Caco-2 (cell line): ENCODE results near the gene FAM186B. TPM values are rescaled to one million over a fixed set of nuclear protein-coding genes. Genes with fewer than 3 reads are reported as not detected.

Experiments
- BruUV-seq: library from RNA; stranded (reverse); fragments of 400-500 nt; replicated peaks from 2 replicates; lab custom pipeline; 2021; lab: Mats Ljungman, UMichigan
- CTCF ChIA-PET: fragments of 300-600 bp; sonication (Branson Sonifier 250); formaldehyde crosslinking; loops from one replicate; lab custom pipeline; 2022; ENCODE audit warnings: antibody characterized with exemption; lab: Charles Lee
- POLR2A ChIA-PET: fragments of 300-600 bp; sonication (Branson Sonifier 250); formaldehyde crosslinking; loops from one replicate; lab custom pipeline; 2022; ENCODE audit warnings: antibody characterized with exemption; lab: Charles Lee
- DNase-seq, 2 experiments: peaks; one replicate each; pipeline versions ENCODE4 v3.0.0 to v3.0.0-alpha.2; 2020 to 2022
- H3K27me3 ChIP-seq: replicated peaks from 2 replicates; pipeline ENCODE4 v1.6.0; 2011; ENCODE audit warnings: low read length; ENCODE audit not compliant: control insufficient read depth, insufficient read depth
- H3K36me3 ChIP-seq: 2 replicates; pipeline ENCODE4 v1.5.1; 2011; ENCODE audit warnings: low read length; ENCODE audit not compliant: control insufficient read depth, insufficient read depth
- H3K4me1 ChIP-seq: fragments of 250-450 bp; sonication (Bioruptor Pico); 2 replicates; pipeline ENCODE4 v1.5.1; 2020; ENCODE audit warnings: mild to moderate bottlenecking
- H3K4me3 ChIP-seq: 2 replicates; pipeline ENCODE4 v1.5.1; 2011; ENCODE audit warnings: low read depth, mild to moderate bottlenecking, control low read depth, low read length
- H3K9me3 ChIP-seq: fragments of 250-450 bp; sonication (Bioruptor Pico); 2 replicates; pipeline ENCODE4 v1.5.1; 2020; ENCODE audit warnings: mild to moderate bottlenecking, moderate library complexity
- H3K27ac Mint-ChIP-seq: one replicate; pipeline ENCODE4 v1.8.0; 2022; ENCODE audit warnings: mixed read lengths; ENCODE audit not compliant: unreplicated experiment
- H3K27me3 Mint-ChIP-seq: one replicate; pipeline ENCODE4 v1.8.0; 2022; ENCODE audit warnings: mixed read lengths; ENCODE audit not compliant: insufficient read depth, unreplicated experiment
- H3K36me3 Mint-ChIP-seq: one replicate; pipeline ENCODE4 v1.8.0; 2022; ENCODE audit warnings: mild to moderate bottlenecking, mixed read lengths; ENCODE audit not compliant: insufficient read depth, unreplicated experiment
- H3K4me1 Mint-ChIP-seq: one replicate; pipeline ENCODE4 v1.8.0; 2022; ENCODE audit warnings: low read depth, mixed read lengths; ENCODE audit not compliant: unreplicated experiment
- H3K4me3 Mint-ChIP-seq: one replicate; pipeline ENCODE4 v1.8.0; 2022; ENCODE audit warnings: mild to moderate bottlenecking, moderate library complexity, mixed read lengths; ENCODE audit not compliant: unreplicated experiment
- H3K9me3 Mint-ChIP-seq: one replicate; pipeline ENCODE4 v1.8.0; 2022; ENCODE audit warnings: mixed read lengths; ENCODE audit not compliant: unreplicated experiment
- intact Hi-C: fragments of 100-400 bp; cut with micrococcal nuclease; formaldehyde crosslinking; loops from one replicate; pipeline ENCODE4 v1.10.0; 2022; ENCODE audit not compliant: unreplicated experiment
- total RNA-seq: library from RNA; stranded (reverse); gene quantifications from 2 replicates; pipeline ENCODE4 v1.2.3, GENCODE V29; 2022
- TF ChIP-seq, protein P1 (sequence below), 2 experiments: fragments of 200-600 bp in 1 of 2; IDR thresholded peaks; 1 replicate in 1 of 2; 2 replicates in 1 of 2; pipeline versions ENCODE4 v1.5.1 to v1.8.0; 2011 to 2022; ENCODE audit warnings: antibody characterized with exemption in 1 of 2, control low read depth in 1 of 2, inconsistent platforms in 1 of 2, low read depth in 1 of 2, low read length in 1 of 2, mild to moderate bottlenecking in 1 of 2, moderate library complexity in 1 of 2; ENCODE audit not compliant: insufficient read depth in 1 of 2, severe bottlenecking in 1 of 2, unreplicated experiment in 1 of 2

Gene FAM186B
- total RNA-seq, 1 experiment from 2014 or later: 2.2 TPM

DNA sequence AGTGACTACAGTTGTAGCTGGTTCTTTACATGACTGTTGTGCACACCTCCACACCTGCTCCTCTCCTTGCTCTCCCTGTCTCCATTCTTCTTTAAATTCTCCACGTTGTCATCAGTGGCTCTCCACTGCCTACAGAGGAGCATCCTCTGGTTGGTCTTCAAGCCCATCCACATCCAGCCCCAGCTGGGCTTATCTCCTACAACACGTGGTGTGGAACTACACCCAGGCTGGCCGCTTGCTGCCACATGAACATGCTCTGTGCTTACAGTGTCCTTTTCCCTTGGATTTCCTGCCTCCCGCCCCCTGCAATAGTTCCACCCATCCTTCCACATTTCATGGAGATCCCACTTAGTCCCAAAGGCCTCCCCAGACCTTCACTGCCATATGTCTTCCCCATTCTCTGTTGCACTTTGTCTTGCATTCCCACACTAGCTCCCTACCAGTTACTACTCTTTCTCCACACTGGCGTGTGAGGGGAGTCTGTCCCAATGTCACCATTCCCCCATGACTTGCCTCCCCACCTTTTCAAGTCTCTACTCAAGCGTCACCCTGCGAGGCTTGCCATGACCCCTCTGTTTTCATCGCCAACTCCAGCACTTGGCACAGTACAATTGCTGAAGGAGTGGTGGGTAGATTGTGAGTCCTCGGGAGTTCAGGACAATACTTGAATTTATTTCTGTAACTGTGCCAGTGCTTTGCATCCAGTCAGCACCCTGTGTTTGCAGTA lies 27.7 kb downstream of the FAM186B start:
- Mint-ChIP-seq H3K4me1 (peaks cover 24% of the 10 kb centered on the region), H3K9me3 (no peaks in the 10 kb centered on the region), H3K27me3 (no peaks in the 10 kb centered on the region), H3K4me3 (no peak overlapping the region), H3K36me3 (peaks cover 26% of the 10 kb centered on the region), H3K27ac (no peak overlapping the region)
- TF ChIP-seq, protein P1, sequence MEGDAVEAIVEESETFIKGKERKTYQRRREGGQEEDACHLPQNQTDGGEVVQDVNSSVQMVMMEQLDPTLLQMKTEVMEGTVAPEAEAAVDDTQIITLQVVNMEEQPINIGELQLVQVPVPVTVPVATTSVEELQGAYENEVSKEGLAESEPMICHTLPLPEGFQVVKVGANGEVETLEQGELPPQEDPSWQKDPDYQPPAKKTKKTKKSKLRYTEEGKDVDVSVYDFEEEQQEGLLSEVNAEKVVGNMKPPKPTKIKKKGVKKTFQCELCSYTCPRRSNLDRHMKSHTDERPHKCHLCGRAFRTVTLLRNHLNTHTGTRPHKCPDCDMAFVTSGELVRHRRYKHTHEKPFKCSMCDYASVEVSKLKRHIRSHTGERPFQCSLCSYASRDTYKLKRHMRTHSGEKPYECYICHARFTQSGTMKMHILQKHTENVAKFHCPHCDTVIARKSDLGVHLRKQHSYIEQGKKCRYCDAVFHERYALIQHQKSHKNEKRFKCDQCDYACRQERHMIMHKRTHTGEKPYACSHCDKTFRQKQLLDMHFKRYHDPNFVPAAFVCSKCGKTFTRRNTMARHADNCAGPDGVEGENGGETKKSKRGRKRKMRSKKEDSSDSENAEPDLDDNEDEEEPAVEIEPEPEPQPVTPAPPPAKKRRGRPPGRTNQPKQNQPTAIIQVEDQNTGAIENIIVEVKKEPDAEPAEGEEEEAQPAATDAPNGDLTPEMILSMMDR (IDR thresholded peaks at IDR 0.05; ENCODE audit: insufficient read depth in 1 of 2, low read depth in 1 of 2, low read length in 1 of 2, severe bottlenecking in 1 of 2, unreplicated experiment in 1 of 2): no peak
- intact Hi-C loops: no loop called here
- Histone ChIP-seq H3K4me3 (no peak overlapping the region), H3K36me3 (peaks cover 2% of the 10 kb centered on the region), H3K9me3 (no peaks in the 10 kb centered on the region), H3K27me3 (no peaks in the 10 kb centered on the region), H3K4me1 (peaks cover 24% of the 10 kb centered on the region)
- ChIA-PET POLR2A (interaction anchor here (0.6 kb wide), 1 partner anchor 1853 kb away, joined by 4 read pairs; no protein-coding TSS in a partner anchor), CTCF (interaction anchor here (0.5 to 3.7 kb wide), 4 partner anchors 9 to 68 kb away, joined by 4 to 46 read pairs (median 5); no protein-coding TSS in a partner anchor)
- DNase-seq: no peak
- BruUV-seq: no TSS peak

DNA sequence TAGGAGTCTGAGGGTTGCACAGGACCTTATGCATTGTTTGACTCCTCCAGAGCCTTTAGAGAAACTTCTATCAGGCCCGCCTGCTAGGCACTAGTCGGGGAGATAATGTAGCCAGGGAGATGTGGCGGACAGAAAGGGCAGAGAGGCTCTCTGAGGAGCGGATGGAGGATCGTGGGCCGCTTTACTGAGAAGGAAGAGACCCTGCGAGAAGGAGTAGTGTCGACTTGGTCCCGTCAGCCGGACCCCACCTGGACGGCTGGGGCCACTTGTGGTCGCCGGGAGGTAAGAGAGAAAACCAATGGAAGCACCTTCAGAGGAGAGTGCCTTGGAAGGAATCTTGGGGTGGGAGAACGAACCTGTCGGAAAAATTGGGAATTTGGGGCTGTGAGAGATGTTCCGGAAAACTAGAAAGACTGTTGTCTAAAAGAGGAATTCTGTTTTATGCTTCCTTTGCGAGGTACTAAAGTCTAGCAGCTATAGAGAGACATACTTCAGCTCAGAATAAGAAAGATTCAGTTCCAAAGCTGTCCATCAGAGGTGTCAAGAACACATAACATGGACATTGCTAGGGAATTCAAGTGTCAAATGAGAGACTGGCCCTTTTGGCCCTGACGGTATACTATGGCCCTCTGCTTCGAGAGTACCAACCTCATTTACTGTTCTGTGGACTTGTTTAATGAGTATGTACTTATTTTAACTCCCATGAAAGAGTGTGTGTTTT lies 36.8 kb downstream of the FAM186B start:
- Histone ChIP-seq H3K9me3 (no peaks in the 10 kb centered on the region), H3K27me3 (no peaks in the 10 kb centered on the region), H3K4me1 (no peaks in the 10 kb centered on the region), H3K4me3 (peak overlapping the region; percentile 63), H3K36me3 (peaks cover 4% of the 10 kb centered on the region; the same call in 1 of the 2 replicates)
- peak in 1 of 2 experiments; percentile 29 for DNase-seq
- Mint-ChIP-seq H3K27ac (peak overlapping the region; percentile 99), H3K9me3 (peaks cover 11% of the 10 kb centered on the region), H3K4me1 (peaks cover 9% of the 10 kb centered on the region), H3K27me3 (no peaks in the 10 kb centered on the region), H3K4me3 (peak overlapping the region; percentile 99), H3K36me3 (peaks cover 42% of the 10 kb centered on the region)
- BruUV-seq: TSS peak; percentile 53
- CTCF ChIA-PET: interaction anchor here (0.6 to 2.5 kb wide), 4 partner anchors 10 to 221 kb away, joined by 4 to 38 read pairs (median 4); no protein-coding TSS in a partner anchor
- TF ChIP-seq, protein P1 (IDR thresholded peaks at IDR 0.05; ENCODE audit: insufficient read depth in 1 of 2, low read depth in 1 of 2, low read length in 1 of 2, severe bottlenecking in 1 of 2, unreplicated experiment in 1 of 2): no peak
- POLR2A ChIA-PET: interaction anchor here (0.7 kb wide), 1 partner anchor 437 kb away, joined by 3 read pairs; no protein-coding TSS in a partner anchor
- intact Hi-C loops: loop anchor here (1.0 kb wide), 1 partner anchor 55 kb away; the partner anchor contains the start of gene PRPF40B
